HepG2 (cell line): ENCODE data around the gene UGGT1. TPM values are rescaled to one million over a fixed set of nuclear protein-coding genes. Genes with fewer than 3 reads are reported as not detected.

Experiments
- AKAP8 ChIP-seq: sonication (generic); formaldehyde crosslinking; IDR thresholded peaks from 2 replicates; pipeline ENCODE4 v1.5.1; 2020; ENCODE audit warnings: mild to moderate bottlenecking, missing genetic modification reagents
- ARID5B ChIP-seq: IDR thresholded peaks from 2 replicates; pipeline ENCODE4 v1.4.0; 2020; ENCODE audit warnings: mild to moderate bottlenecking, missing genetic modification reagents
- ATF4 ChIP-seq, 2 experiments: fragments of 450-650 bp in 1 of 2; sonication (generic) in 1 of 2; formaldehyde crosslinking; IDR thresholded peaks; 2 replicates each; pipeline versions ENCODE4 v1.5.0 to v1.8.0; 2020 to 2022; ENCODE audit warnings: mild to moderate bottlenecking in 1 of 2, missing genetic modification reagents in 1 of 2
- HCFC1 ChIP-seq: fragments of 150-350 bp; IDR thresholded peaks from 2 replicates; pipeline ENCODE4 v1.6.1; 2014; ENCODE audit warnings: low read depth, low read length
- MAF1 ChIP-seq: sonication (generic); formaldehyde crosslinking; IDR thresholded peaks from 2 replicates; pipeline ENCODE4 v1.5.0; 2020; ENCODE audit warnings: missing genetic modification reagents, borderline replicate concordance
- MIER2 ChIP-seq: IDR thresholded peaks from 2 replicates; pipeline ENCODE4 v1.6.1; 2016; ENCODE audit warnings: missing biosample characterization, missing genetic modification reagents
- U2AF2 ChIP-seq: fragments of 200-400 bp; formaldehyde crosslinking; IDR thresholded peaks from 2 replicates; pipeline ENCODE4 v1.6.1; 2017; ENCODE audit warnings: low read depth, mild to moderate bottlenecking, low read length
- ZBTB2 ChIP-seq: sonication (generic); formaldehyde crosslinking; IDR thresholded peaks from 2 replicates; pipeline ENCODE4 v1.8.0; 2022; ENCODE audit warnings: low read depth, missing genetic modification reagents
- ZKSCAN5 ChIP-seq: sonication (generic); formaldehyde crosslinking; IDR thresholded peaks from 2 replicates; pipeline ENCODE4 v1.5.1; 2020; ENCODE audit warnings: mild to moderate bottlenecking, missing genetic modification reagents
- ZNF318 ChIP-seq: sonication (generic); formaldehyde crosslinking; IDR thresholded peaks from 2 replicates; pipeline ENCODE4 v1.4.0; 2020; ENCODE audit warnings: mild to moderate bottlenecking, missing genetic modification reagents
- ZNF496 ChIP-seq: sonication (generic); formaldehyde crosslinking; IDR thresholded peaks from 2 replicates; pipeline ENCODE4 v1.8.1; 2023; ENCODE audit warnings: mild to moderate bottlenecking, moderate library complexity, missing genetic modification reagents; ENCODE audit not compliant: insufficient replicate concordance
- ZNF780A ChIP-seq: sonication (generic); formaldehyde crosslinking; IDR thresholded peaks from 2 replicates; pipeline ENCODE4 v1.8.0; 2022; ENCODE audit warnings: mild to moderate bottlenecking, missing genetic modification reagents, moderate library complexity
- ZNF790 ChIP-seq: sonication (generic); formaldehyde crosslinking; IDR thresholded peaks from 2 replicates; pipeline ENCODE4 v1.8.0; 2022; ENCODE audit warnings: missing genetic modification reagents, mild to moderate bottlenecking, borderline replicate concordance
- polyA plus RNA-seq, 8 experiments: library from polyadenylated mRNA; depleted of rRNA in 3 of 8; stranded (reverse) in 7 of 8; unstranded in 1 of 8; fragments of >200 nt; fragmentation: Illumina TruSeq in 4 of 8; extraction: Trizol in 4 of 8; gene quantifications; 2 replicates each; pipeline versions ENCODE4 v1.2.1 to v1.2.3, GENCODE V29; 2011 to 2016; ENCODE audit warnings: low read depth in 4 of 8, missing spikeins in 1 of 8, mixed read lengths in 1 of 8; ENCODE audit not compliant: insufficient read depth in 1 of 8
- total RNA-seq, 5 experiments: library from RNA; depleted of rRNA; stranded (reverse); fragments of >200 nt; fragmentation: Illumina TruSeq; extraction: Trizol; gene quantifications; 2 replicates each; pipeline ENCODE4 v1.2.3, GENCODE V29; 2016; ENCODE audit warnings: low read depth in 1 of 5

UGGT1 gene
- total and polyA plus RNA-seq, 2 of the 13 experiments (the other 11 are each of a cell fraction or from before 2014, with no cell fraction given) = 35.8 to 83.2 TPM

- TF ChIP-seq ZNF318 = peak; percentile 84; the same call in 1 of the 2 replicates
- TF ChIP-seq ZNF790 (CRISPR knock-in tag) = peak; percentile 81; the same call in 1 of the 2 replicates
- peak; percentile 86; the same call in 1 of the 2 replicates for TF ChIP-seq MIER2
- TF ChIP-seq ATF4 (CRISPR knock-in tag; IDR thresholded peaks at IDR 0.05) = peak in 1 of 2 experiments; percentile 80; a peak in 2 of 4 replicates
- peak; percentile 50; the same call in 1 of the 2 replicates for TF ChIP-seq ZBTB2
- peak; percentile 73 for TF ChIP-seq HCFC1
- TF ChIP-seq ARID5B = peak; percentile 89
- TF ChIP-seq MAF1 = peak; percentile 78; the same call in 1 of the 2 replicates
- TF ChIP-seq ZNF780A (CRISPR knock-in tag) = peak; percentile 80; the same call in 1 of the 2 replicates
- no peak; the same call in 1 of the 2 replicates for TF ChIP-seq ZKSCAN5 (CRISPR knock-in tag)
- TF ChIP-seq ZNF496 (CRISPR knock-in tag) = no peak
- TF ChIP-seq U2AF2 = no peak
- TF ChIP-seq AKAP8 (CRISPR knock-in tag) = peak; percentile 32; the same call in 1 of the 2 replicates
Observed at GRCh38 chr2:128090945-128091725, at the start of gene UGGT1 (continued).
